GM19324 (cell line): ENCODE results near the gene MAL.

Experiments
- ATAC-seq: cut with Tn5 transposase; IDR thresholded peaks from one replicate; pipeline ENCODE4 v1.9.1; 2021; ENCODE audit warnings: mild to moderate bottlenecking, moderate library complexity; ENCODE audit not compliant: unreplicated experiment, low FRiP score

MAL gene

GRCh38 chr2:95044601-95045000, 19.1 kb downstream of the MAL start:
- no peak for ATAC-seq

DNA sequence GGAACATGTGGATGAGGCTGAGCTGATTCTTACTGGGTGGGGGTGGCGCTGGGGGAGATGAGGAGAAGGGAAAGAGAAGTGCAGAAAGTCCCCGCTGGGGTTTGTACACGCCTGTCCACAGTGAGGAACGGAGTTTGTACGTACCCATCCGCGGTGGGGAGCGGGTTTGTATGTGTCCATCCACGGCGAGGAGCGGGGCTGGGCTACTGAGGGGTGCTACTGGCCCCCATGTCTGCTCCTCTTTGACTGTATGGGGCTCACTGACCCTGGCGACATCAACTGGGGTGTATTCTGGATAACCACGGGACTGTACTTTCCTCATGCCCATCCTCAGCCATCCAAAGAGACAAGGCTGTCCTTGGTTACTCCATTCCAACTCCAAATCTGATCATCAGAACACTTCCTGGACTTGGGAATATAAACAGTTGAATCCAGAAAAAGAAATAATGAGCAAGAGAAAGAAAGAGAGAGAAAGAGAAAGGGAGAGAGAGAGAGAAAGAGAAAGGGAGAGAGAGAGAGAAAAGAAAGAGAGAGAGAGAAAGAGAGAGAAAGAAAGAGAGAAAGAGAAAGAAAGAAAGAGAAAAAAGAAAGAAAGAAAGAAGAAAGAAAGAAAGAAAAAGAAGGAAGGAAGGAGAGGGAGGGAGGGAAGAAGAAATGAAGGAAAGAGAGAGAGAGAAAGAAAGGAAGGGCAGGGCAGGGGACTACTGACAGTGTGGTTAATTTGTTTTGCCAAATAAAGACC, 21.0 kb downstream of the MAL start:
- ATAC-seq: no peak

DNA sequence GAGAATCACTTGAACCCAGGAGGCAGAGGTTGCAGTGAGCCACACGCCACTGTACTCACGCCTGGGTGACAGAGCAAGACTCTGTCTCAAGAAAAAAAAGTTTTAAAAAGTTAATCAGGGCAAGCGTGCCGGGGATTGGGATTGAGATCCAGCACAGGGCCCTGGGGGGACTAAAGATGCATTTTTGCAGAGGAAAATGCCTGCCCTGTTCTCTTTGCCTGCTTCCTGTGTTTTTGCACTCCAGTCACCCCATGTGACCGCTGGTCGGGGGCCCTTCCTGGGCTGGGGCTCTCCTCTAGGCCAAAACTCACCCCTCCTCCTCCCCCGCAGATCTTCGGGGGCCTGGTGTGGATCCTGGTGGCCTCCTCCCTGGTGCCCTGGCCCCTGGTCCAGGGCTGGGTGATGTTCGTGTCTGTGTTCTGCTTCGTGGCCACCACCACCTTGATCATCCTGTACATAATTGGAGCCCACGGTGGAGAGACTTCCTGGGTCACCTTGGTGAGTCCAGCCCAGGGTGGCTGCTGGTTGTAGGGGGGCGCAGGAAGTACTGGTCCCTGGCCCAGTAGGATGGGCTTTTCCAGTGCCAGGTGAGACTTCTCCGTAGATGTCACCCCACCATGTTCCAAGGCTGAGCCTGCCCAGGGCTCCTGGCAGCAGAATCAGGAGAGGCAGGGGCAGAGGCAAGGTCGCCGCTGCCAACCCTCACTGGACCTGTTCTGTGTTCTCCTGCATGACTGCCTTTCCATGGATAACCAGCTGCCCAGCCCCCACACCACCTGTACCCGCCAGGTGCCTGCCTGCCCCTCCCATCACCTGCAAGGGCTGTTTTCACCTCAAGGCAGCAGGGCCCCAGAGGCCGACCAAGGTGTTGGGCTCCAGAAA, 22.4 kb downstream of the MAL start:
- ATAC-seq: no peak

DNA sequence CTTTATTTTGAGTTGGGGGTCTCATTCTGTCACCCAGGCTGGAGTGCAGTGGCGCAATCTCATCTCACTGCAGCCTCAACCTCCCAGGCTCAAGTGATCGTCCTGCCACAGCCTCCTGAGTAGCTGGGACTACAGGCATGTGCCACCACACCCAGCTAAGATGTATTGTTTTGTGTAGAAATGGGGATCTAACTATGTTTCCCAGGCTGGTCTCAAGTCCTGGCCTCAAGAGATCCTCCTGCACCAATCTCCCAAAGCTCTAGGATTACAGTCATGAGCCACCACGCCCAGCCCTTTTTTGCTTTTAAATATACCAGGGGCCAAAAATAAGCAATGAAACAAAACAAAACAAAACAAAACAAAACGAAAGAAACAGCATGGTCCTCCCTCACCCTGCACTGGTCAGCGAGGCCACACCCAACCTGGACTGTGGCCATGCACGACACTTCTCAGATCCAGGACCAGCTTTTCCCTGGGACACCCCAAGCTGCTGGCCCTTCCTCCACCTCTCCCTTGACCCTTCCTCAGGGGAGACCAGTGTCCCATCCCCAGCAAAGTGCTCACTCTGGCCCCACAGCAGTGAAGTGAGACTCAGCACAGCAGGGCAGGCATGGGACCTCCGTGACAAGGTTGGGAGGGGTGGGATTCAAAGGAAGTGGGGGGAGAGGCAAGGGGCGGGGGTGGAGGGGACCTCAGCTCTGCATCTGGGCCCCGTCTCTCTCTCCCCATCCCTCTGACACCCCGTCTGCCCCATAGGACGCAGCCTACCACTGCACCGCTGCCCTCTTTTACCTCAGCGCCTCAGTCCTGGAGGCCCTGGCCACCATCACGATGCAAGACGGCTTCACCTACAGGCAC, 23.5 kb downstream of the MAL start:
- no peak for ATAC-seq

GRCh38 chr2:95049683-95049955, 24.1 kb downstream of the MAL start:
- no peak for ATAC-seq

DNA sequence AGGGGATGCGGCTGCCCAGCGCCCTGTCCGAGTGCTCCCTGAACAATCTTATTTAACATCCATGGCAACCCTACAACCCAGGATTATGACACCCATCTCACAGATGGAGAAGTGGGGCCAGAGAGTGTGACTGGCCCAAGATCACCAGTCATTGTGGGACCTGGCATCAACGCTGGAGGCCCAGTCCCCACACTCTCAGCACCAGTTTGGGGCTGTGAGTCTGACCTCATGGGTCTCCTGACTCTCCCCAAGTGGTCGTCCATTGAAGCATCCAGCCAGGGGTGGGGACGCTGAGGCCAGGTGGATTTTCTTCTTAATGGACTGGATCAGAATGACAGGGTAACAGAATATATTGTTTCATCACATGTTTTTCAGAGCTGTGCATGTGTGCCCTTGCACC, 24.5 kb downstream of the MAL start:
- no peak for ATAC-seq

DNA sequence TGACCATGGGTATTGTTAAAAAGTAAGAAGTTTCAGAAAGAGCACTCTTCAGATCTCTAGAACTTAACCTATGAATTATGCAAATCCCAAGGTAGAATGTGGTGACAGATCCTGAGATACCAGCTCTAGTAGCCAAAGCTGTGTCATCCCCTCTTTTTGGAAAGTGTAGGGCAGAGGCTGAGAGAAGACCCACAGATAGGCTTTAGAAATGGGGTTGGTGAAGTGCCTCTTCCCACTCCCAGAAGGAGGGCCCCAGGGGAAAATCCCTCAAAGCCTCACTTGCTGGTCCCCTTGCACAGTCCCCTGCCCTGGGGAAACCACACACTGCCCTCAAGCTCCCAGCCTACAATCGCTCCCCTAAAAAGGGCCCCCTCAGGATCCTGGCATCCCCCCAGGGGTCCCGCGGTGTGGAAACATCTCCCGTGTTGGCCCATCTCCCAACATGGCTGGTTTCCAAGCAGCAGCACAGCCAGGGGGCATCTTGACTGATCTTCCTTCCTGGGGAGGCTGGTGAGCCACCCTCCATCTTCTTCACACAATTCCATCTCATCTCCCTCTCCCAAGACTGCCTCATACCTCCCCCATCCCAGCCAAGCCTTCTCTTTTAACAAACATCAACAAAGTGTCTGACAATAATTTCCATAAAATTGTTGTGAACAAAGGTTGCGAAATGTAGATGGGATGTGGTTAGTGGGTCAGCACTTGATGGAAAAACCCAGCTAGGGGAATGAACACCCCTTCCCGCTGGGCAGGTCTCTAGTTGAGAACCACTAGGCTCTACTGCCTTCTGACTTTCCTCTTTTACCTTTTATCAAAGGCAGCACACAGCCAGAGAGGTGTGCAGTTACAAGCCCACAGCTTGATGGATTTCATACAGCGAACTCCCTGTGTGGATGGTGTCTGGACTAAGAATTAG, 25.1 kb downstream of the MAL start:
- no peak for ATAC-seq

DNA sequence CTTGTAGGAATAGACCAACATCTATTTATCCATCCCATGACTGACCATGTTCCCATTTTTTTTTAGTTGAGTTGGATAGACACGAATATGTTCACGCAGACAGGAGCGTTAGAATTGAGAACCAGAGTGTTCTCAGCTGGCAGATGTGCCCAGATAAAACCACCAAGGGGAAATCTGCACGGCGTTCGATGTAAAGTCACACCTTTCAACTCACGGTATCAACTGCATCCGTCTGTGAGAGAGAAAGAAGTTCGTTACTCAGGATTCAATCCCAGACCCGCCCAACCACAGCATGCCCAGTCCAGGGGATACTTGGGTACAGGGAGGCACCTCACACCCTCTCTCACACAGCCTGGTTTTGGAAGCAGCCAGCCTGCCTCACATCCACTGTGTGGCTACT, 26.1 kb downstream of the MAL start:
- ATAC-seq: no peak

DNA sequence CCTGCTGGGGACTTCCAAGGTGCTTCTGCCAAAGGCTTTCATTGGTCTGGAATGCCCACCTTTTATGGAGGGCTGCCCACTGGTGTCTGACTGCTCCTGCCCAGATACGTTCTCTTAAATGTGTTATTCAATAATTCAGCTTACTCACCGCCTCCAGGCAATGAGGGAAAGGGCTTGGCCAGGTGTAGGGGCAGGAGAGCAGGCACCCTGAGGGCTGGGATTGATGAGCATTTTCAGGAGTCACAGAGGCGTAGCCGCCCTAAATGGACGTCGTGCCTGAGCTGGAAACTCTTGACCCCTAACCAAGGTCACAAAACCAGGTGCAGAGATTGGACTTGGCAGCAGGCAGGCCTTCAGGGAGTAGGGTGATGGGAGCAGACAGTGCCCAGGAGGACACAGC, 26.8 kb downstream of the MAL start:
- ATAC-seq: no peak

DNA sequence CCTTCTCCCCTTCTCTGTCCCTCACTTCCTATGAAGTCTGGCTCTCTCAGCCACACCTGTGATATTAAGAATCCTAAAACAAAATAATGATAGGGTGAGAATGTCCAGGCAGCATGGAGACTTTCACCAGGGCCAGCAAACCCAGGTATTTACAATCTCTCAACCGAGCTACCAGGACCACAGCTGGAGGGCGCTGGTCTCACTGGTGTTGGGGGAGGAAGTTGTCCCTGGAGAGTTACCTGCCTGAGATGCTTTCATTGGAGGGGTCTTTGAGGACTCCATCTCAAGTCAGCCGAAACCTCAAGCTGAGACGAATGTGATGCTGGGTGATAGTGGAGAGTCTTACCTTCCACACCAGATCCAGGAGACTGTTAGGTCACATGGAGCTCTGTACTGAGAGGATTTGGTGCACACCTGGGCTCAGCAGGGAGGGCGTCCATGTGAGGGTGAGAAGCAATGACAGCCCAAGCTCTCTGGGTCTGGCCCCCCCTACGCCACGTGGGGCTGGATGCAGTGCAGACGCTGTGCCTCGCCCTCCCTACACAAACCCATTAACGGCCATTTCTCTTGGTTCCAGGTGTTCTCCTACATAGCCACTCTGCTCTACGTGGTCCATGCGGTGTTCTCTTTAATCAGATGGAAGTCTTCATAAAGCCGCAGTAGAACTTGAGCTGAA, 27.4 kb downstream of the MAL start:
- ATAC-seq: no peak

- ATAC-seq: no peak
Observed at GRCh38 chr2:95053543-95053942, 28.0 kb downstream of the MAL start.

GRCh38 chr2:95054016-95054415, 28.5 kb downstream of the MAL start:
- ATAC-seq: no peak

DNA sequence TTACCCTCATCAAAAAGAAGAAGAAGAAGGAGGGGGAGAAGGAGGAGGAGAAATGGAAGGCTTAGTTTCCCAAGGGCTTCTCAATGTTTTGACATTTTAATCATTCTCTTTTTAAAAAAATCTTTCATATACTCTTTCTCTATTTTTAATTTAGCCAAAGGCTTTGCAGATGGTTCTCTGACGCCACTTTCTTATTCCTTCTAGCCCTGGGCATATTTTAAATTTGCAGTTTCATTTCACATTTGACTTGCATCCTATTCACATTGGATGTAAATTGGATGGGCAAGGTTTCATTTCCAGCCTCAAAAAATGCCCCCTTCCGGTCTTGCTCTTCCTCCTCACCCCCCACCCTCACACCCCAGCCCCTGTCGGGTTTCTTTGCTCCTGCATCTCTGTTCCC, 29.8 kb downstream of the MAL start:
- ATAC-seq: no peak

GRCh38 chr2:95056044-95056443, 30.5 kb downstream of the MAL start:
- ATAC-seq: no peak

GRCh38 chr2:95056461-95057459, 31.3 kb downstream of the MAL start:
- no peak for ATAC-seq

- ATAC-seq: no peak
Observed at GRCh38 chr2:95057535-95058370, 32.2 kb downstream of the MAL start.

GRCh38 chr2:95058466-95058988, 33.0 kb downstream of the MAL start:
- ATAC-seq: no peak
